ENCODE data around the gene CRYAB. TPM values are rescaled to one million over a fixed set of nuclear protein-coding genes. Genes with fewer than 3 reads are reported as not detected.

CRYAB gene
- total RNA-seq, 1 donor from 2014 or later: not detected

DNA sequence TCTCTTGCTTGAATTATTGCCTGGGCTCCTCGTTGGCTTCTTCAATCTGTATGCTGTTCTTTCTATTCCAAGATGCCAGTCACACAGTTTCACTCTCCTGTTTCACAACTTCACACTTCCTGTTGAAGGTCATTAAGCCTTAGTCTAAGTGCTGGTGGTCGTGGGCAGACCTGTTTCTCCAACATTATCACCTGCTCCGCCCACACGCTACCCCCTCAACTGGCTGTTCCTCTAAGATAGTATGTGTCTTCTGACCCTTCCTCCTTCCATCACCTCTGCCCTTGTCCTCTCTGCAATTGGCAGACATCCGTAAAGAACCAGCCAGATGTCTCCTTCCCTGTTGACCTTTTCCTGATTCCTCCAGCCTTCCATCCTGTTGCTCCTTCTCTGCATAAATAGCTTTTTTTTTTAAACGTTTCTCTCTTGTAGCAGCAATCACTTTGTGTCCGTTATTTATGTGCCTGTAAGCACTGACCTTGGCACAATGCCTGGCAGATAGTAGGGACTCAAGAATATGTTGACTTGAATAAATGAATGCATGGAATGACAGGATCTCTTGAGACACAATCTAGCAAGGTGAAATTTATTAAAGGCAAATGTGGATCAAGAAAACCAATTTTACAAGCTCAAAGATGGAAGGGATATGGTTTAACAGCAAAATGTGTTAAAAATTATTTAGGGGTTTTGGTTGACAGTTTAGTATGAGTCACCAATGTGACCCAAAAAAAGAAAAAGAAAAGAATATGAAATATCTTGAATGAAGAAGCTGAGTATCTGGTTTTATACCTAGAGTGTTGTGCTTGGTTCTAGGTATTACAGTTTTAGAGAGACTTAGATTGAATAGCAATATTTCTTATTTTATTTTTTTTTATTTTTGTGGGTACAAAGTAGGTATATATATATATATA, 38.2 kb upstream of the CRYAB start:
- DNase-seq (ENCODE audit: low read depth) (no peak), FAIRE-seq (no peak)
- Histone ChIP-seq H3K36me3 (ENCODE audit: control insufficient read depth, insufficient read depth, low read length) (no peaks in the 10 kb centered on the region), H3K27me3 (ENCODE audit: control insufficient read depth, insufficient read depth, low read length) (no peaks in the 10 kb centered on the region), H3K4me3 (ENCODE audit: low read depth, low read length) (no peak overlapping the region)
- TF ChIP-seq, protein P1, sequence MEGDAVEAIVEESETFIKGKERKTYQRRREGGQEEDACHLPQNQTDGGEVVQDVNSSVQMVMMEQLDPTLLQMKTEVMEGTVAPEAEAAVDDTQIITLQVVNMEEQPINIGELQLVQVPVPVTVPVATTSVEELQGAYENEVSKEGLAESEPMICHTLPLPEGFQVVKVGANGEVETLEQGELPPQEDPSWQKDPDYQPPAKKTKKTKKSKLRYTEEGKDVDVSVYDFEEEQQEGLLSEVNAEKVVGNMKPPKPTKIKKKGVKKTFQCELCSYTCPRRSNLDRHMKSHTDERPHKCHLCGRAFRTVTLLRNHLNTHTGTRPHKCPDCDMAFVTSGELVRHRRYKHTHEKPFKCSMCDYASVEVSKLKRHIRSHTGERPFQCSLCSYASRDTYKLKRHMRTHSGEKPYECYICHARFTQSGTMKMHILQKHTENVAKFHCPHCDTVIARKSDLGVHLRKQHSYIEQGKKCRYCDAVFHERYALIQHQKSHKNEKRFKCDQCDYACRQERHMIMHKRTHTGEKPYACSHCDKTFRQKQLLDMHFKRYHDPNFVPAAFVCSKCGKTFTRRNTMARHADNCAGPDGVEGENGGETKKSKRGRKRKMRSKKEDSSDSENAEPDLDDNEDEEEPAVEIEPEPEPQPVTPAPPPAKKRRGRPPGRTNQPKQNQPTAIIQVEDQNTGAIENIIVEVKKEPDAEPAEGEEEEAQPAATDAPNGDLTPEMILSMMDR (IDR thresholded peaks at IDR 0.05; ENCODE audit: insufficient read depth, low read length, severe bottlenecking): no peak

DNA sequence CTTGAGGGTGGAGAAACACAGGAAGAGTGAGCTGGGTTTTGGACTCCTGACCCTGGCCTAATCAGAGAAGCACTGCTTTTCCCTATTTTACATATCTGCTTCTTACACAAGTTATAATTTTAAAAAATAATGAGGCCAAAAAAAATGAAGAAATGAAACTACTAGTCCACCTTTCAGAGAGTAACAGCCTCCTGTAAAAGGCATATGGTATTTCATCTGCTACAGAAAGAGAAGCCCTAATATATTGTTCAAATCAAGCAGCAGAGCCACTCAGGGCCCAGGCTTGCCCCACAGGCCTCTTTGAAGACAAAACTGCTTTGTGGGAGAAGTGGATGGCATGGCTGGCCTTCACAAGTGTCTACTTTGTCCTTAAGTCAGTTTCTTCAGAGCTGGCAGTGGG, 35.6 kb upstream of the CRYAB start:
- no peaks in the 10 kb centered on the region for H3K27me3 ChIP-seq (ENCODE audit: control insufficient read depth, insufficient read depth, low read length)
- no peak overlapping the region for H3K4me3 ChIP-seq (ENCODE audit: low read depth, low read length)
- TF ChIP-seq, protein P1 (IDR thresholded peaks at IDR 0.05; ENCODE audit: insufficient read depth, low read length, severe bottlenecking): no peak
- H3K36me3 ChIP-seq (ENCODE audit: control insufficient read depth, insufficient read depth, low read length): no peaks in the 10 kb centered on the region
- DNase-seq (ENCODE audit: low read depth) (no peak), FAIRE-seq (no peak)

DNA sequence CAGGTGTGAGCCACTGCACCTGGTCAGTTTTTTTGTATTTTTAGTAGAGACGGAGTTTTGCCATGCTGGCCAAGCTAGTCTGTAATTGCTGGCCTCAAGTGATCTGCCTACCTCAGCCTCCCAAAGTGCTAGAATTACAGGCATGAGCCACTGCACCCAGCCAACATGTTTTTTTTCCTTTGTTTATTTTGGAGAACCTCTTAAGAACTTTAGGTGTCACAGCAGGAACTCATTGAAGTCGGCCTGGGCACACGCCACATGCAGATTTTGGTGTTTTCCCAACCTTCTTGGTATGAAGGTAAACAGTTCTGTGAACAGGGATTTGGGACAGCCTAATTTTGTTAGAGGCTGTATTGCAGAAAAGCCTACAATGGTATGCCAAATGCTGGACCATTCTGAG, 34.9 kb upstream of the CRYAB start:
- no peak for FAIRE-seq
- TF ChIP-seq, protein P1 (IDR thresholded peaks at IDR 0.05; ENCODE audit: insufficient read depth, low read length, severe bottlenecking): no peak
- H3K36me3 ChIP-seq (ENCODE audit: control insufficient read depth, insufficient read depth, low read length): no peaks in the 10 kb centered on the region

DNA sequence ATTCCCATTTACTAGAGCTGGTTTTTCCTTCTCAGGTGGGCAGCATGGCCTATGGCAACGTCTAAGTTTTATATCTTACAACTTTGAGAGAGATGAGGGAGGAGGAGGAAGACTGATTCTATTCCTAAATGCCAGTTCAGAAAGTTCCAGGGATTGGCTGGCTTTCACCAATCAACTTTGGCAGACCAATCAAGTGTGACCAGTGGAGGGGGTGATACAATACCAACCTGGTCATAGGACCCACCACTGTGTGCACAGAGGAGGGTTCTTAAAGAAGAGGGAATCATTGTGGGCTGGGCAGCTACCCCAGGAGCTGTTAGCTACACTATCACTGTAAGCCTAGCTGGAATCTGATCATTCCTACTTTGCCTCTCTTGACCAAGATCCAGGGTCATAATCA, 33.6 kb upstream of the CRYAB start:
- DNase-seq (ENCODE audit: low read depth) (no peak), FAIRE-seq (no peak)
- Histone ChIP-seq H3K4me3 (ENCODE audit: low read depth, low read length) (no peak overlapping the region), H3K36me3 (ENCODE audit: control insufficient read depth, insufficient read depth, low read length) (no peaks in the 10 kb centered on the region), H3K27me3 (ENCODE audit: control insufficient read depth, insufficient read depth, low read length) (no peaks in the 10 kb centered on the region)
- TF ChIP-seq, protein P1 (IDR thresholded peaks at IDR 0.05; ENCODE audit: insufficient read depth, low read length, severe bottlenecking): no peak

More for the DNA sequence above, 34.9 kb upstream of the CRYAB start:
- H3K27me3 ChIP-seq (ENCODE audit: control insufficient read depth, insufficient read depth, low read length): no peaks in the 10 kb centered on the region
- no peak for DNase-seq (ENCODE audit: low read depth)
- H3K4me3 ChIP-seq (ENCODE audit: low read depth, low read length): no peak overlapping the region

DNA sequence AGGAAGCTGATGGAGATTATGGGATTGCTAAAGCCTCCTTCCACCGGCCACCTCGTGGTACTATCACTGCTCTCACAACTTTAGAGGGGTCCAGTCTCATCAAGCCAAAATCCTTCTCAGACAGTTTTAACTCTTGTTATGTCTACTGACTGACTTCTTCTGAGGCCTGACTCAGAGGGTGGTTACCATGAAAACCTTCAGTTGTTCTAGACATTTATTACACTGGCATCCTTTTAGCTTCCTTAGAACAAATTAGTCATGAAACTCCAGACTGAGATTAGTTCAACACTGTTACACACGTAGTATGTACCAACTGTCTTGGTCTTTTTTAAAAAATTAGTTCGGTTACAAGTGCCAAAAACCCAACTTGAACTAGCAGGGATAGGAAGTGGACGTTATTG, 33.1 kb upstream of the CRYAB start:
- no peaks in the 10 kb centered on the region for H3K36me3 ChIP-seq (ENCODE audit: control insufficient read depth, insufficient read depth, low read length)
- H3K27me3 ChIP-seq (ENCODE audit: control insufficient read depth, insufficient read depth, low read length): no peaks in the 10 kb centered on the region
- H3K4me3 ChIP-seq (ENCODE audit: low read depth, low read length): no peak overlapping the region
- peak; percentile 96 for DNase-seq (ENCODE audit: low read depth)
- no peak for FAIRE-seq
- TF ChIP-seq, protein P1 (IDR thresholded peaks at IDR 0.05; ENCODE audit: insufficient read depth, low read length, severe bottlenecking): no peak
